HG02610 (cell line): ENCODE measurements around the gene WDR55.
"Not testable (repeated sequence)": the region's sequence is repeated elsewhere in the genome, so short reads cannot be mapped to it uniquely, and the experiment has no call there.

Source experiments
- ATAC-seq: cut with Tn5 transposase; IDR thresholded peaks from one replicate; pipeline ENCODE4 v1.9.1; 2021; ENCODE audit warnings: mild to moderate bottlenecking, moderate library complexity; ENCODE audit not compliant: unreplicated experiment

WDR55 gene

DNA sequence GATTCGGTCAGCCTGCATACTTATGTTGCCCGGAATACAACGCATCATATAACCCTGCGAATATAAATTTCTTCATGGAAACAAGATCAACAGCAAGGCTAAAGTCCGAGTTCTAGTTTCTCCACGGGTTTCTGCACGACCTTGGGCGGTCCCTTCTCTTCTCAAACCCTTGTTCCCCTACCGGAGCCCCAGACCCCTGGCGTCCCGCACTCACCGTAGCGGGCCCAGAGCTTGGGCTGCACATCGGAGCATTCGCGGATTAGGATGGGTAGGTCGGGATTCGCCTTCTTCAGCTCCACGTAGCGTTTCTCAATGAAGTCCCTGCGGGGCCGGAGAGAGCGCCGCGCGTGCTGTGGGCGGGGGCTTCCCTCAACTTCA, 17.7 kb upstream of the WDR55 start:
- peak; percentile 38 for ATAC-seq

DNA sequence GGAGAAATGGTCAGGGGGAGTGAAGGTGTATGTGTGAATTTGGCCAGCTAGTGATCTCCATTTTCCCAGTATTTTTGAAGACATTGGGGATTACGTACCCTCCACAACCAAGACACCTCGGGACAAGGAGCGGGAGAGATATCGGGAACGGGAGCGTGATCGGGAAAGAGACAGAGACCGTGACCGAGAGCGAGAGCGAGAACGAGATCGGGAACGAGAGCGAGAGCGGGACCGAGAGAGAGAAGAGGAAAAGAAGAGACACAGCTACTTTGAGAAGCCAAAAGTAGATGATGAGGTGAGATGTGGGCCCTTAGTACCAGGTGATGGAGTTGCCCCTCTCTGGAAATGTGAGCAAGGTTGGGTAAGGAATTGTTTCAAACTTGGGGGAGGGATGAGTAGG, 5.8 kb upstream of the WDR55 start:
- no peak for ATAC-seq

DNA sequence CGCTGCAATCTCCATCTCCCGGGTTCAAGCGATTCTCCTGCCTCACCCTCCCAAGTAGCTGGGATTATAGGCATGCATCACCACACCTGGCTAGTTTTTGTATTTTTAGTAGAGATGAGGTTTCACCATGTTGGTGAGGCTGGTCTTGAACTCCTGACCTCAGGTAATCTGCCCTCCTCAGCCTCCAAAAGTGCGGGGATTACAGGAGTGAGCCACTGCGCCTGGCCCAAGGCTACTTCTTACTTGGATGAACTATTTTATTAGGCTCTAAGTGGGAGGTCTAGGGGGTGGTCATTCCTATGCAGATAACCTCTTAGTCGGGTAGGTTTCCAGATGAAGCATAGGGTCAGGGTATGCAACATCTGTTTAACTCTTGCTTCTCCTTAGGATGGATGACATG, 4.3 kb upstream of the WDR55 start:
- not testable (repeated sequence) for ATAC-seq

DNA sequence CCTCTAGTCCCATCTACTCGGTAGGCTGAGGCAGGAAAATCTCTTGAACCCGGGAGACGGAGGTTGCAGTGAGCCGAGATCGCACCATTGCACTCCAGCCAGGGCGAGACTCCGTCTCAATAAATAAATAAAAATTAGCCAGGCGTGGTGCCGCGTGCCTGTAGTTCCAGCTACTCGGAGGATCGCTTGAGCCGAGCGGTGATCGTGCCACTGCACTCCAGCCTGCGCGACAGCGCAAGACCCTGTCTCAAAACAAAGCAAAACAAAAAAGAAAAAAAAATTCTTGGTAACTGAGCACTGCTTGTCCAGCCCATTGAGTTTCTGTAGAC, 710 bp upstream of the WDR55 start:
- ATAC-seq = no peak

DNA sequence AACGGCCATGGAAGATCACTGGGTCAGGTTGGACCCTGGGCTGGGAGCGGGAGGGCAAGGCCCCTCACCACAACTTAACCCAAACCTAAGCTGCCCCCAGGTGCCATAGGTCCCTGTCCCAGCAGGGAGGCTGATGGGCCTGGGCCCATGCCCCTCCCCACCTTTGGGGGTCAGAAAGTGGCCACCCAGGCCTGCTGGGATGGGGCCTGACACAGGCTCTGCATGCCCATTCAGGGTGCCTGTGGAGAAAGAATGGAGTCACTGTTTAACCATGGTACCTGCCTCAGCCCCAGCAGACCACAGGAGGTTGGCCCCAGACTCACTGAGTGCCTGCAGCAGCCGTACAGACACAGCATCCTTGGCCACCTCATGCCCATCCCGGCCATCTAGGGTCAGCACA, 6.3 kb downstream of the WDR55 start:
- not testable (repeated sequence) for ATAC-seq

DNA sequence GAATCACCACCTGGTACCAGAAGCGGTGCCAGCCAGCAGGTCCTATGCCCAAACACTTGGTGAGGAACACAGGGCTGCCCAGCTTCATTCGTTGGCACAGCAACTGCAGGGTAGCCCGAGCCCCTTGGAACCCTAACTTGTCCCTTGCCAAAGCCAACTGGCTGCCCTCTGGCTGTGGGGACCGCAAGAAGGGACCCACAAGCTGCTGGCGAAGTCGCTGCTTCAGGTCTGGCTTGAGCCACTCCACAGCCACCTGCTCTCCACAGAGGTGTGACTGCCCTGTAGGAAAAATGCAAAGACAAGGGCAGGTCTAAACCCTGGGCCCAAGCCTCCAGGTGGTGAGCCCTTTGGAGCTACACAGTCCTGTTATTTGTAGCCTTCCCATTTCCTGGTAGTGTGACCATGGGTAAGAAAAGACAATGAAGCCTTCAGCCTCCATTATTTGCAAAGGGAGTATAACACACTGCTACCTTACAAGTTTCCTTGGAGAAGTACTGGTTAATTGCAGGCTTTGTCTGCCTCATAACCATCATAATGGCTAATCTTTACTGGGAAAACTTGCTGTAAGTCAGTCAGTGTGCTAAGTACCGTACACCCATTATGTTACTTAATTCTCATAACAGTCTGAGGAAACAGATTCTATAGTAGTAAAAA, 6.9 kb downstream of the WDR55 start:
- ATAC-seq = no peak

DNA sequence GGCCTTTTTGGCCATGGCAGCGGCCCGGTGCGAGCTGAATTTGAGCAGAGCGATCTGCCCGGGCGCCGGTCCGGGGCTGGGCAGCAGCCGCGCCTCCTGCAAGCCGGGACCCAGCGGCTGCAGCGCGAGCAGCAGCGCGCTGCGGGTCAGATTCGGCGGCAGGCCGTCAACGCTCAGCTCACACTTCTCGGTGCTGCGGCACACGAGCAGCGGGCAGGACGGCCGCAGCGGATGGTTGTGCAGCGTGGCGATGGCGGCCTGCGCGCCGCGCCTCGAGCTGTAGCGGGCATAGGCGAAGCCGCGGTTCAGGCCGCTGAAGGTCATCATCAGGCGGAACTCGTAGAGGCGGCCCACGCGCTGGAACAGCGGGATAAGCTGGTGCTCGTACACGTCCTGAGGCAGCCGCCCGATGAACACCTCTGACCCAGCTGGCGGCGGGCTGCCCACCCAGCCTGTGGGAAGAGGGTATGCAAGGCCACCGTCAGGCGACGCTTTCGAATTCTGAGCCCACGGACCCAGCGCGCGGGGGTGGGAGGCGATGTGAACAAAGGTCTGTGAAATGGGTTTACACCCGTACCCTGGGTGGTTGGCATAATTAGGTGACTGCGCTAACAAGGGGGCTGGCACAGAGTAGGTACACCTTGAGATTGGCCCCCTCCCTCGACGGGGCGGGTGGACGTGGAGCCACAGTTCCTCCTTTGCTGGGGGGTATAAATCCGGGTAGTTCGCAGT, 7.9 kb downstream of the WDR55 start:
- ATAC-seq = no peak

DNA sequence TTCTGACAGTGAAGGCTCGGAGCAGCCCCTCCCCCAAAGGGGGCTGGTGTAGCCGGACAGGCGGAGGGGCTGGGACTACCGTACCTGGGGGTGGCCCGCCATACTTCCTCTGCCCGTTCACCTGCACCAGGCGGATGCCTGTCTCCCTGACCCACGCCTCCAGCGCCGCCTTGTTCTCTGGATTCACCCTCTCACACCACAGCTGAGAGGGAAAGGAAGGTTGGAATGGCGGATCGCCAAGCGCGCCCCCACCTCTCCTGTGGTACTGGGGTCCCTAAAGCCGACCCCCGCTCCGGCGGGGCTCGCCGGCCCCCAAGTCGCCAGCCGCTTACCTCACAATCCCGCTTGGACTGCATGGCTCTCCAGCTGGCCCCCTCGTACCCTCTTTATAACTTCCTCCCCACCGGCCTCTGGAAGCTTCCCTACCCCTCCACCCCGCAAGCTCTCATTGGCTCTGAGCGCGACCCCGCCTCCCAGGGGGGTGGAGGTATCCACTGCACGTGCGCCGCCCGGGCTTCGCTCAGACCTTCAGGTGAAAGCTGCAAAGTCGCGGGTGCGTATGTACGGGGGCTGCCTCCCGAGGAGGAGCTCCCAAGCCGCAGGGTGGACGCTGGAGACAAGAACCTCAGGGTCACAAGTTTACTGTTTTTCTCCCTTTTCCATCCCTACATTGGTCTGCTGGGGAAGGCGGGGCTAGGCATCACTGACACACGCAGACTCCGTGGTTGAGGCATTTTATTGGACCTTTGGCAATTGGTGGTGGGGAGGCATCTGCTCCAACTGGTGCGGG, 8.7 kb downstream of the WDR55 start, which contains the start of gene DND1:
TSS of gene DND1 (minus strand) at position 390 of the 790 bp plus-strand sequence. CDS start at position 356, 34 bp downstream.
- no peak for ATAC-seq

DNA sequence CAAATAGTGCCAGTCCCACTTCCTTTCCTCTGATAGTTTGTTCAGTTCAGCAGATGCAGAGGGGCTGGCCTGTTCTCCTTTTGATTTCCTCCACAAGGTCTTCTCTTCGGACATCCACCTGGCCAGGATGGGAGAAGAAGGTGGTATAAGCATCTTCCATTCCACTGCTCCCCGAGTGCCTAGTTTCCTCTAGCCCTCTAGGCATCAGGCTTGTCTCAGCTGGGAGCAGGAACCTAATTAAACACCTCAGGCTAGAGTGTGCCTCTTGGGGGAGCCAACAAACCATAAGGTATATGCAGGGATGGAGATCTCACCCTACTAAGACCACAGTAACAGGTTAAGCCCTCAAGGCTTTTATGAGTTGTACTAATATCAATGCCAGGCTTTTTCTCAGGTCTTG, 9.5 kb downstream of the WDR55 start:
- ATAC-seq = no peak

DNA sequence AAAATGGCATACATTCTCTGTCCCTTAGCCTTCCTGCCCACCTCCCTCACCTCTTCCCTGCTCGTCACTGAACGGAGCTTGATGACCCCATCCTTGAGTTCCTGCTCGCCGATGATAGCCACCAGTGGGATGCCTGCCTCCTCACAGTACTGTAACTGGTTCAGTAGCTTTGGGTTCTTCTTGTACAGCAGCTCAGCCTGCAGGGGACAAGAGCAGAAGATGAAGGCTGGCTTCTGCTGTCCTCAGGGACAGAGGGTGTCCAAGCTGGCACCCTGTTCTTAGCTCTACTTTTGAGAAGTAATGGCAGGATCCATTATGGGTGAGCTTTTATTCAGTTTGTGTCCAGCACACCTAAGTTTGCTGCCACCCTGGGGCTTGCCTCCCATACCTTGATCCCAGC, 9.9 kb downstream of the WDR55 start:
- no peak for ATAC-seq

DNA sequence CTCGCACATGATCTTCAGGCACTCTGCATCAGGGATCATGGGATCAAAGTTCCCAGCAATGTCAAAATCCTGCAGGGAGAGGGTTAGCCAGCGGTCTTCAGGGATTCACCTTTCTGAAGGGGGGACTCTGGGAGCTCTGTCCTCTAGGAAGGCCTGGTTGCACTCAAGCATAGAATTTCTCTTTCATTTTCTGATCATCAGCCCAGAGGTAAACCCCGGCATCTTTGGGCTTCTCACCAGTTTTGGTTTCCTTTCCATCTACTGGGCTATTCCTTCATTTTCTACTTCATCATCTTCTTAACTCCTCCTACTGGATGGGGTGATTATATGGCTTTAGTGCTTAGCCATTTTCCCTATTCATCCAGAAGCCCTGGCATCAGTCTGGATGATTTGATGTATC, 13.2 kb downstream of the WDR55 start:
- ATAC-seq = peak; percentile 80

DNA sequence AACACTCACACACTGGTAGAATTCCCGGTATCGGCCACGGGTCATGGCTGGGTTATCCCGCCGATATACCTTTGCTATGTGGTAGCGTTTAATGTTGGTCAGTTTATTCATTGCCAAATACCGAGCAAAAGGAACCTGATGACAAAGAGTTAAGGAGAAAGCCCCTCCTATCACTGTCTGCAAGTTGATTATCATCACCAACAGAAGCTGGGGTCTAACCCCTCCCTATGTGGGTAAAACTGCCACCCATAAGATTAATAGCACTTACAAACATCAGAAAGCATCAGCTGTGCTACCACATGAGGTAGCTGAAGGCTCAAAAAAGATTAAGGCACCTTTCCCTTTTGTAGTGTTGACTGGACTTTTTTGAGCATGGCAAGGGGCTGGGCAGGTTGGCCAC, 14.3 kb downstream of the WDR55 start:
- no peak for ATAC-seq

DNA sequence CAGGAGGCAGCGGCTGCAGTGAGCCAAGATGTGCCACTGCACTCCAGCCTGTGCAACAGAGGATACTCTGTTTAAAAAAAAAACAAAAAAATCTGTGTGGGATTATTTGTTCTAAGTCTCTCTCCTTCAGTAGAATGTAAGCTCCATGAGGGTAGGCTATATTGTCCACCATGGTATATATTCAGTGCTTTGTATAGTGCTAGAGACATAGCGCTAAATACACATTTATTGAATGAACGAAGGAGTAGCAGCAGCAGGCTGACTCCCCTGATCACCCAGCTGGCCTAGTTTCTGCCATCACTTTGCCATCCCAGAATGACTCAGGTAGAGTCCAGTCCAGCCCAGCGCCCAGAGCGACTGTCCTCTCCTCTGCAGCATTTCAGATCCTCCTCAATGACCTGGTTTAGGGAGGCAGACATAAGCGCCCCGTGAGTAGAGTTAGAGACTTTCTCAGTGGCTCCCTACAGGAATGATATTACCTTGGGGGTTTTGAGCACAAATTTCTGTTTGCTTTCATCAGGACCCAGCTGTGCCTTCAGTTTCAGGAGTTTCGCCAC, 25.8 kb downstream of the WDR55 start:
- ATAC-seq = peak; percentile 1

DNA sequence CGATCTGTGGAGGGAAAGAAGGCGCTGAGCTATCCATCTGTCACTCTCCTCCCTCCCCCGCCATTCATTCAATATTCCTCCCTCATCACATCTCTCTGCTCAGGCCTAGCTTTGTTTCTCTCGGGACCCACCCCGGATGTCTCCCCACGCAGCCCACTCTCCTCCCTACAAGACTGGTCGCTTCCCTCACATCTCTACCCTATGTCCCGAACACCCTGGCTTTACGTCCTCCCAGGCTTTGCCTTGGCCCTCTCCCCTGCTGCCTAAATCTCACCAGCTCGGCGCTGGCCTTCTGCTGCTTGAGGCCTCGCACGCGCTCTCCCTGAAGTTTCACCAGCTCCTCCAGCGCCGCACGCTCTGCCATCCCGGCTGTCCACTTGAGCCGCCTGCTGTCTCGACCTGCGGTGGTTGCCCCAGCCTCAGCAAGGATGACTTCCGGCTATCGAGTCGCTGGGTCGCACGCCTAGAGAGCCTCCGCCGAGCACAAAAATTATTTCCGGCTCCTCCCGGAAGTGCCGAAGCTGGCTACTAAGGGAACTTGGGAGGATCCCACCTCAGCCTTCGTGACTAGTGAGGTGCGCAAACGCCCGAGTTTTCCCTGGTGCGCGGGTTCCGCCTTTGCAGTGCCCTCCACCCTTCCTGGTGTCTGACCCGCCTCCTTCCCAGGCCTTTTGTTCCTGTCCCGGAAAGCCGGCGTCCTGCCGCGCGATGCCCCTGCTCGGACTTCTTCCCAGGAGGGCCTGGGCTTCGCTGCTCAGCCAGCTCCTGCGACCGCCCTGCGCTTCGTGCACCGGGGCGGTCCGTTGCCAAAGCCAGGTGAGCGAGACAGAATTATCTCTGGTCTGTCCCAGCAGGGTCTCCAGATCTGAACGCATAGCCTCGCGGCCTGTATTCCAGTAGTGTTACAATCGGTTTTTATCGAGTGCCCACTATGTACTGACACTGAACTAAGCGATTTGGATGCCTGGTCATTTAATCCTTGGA, 26.5 kb downstream of the WDR55 start, which contains the start of the genes HARS1 and HARS2:
TSS of gene HARS1 (minus strand) at position 430 of the 984 bp plus-strand sequence. CDS start at position 364, 66 bp downstream.
TSS of gene HARS2 (plus strand) at position 515 of the 984 bp plus-strand sequence. CDS start at position 709, 194 bp downstream.
- ATAC-seq = peak; percentile 97

DNA sequence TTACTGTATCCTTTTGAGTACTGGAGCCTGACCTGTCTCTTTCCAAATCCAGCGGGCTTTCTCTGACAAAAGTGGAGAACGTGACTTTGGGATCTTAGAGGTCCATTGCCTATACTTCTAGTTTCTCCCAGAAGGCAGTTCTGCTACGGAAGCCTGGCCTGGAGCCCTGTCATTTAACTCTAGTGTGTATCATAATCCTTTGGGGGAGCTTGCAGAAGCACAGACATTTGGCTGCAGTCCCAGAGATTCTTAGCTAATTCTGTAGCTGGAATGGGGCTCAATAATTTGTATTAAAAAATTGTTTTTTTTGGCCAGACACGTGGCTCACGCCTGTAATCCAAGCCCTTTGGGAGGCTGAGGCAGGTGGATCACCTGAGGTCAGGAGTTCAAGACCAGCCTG, 29.6 kb downstream of the WDR55 start:
- no peak for ATAC-seq

DNA sequence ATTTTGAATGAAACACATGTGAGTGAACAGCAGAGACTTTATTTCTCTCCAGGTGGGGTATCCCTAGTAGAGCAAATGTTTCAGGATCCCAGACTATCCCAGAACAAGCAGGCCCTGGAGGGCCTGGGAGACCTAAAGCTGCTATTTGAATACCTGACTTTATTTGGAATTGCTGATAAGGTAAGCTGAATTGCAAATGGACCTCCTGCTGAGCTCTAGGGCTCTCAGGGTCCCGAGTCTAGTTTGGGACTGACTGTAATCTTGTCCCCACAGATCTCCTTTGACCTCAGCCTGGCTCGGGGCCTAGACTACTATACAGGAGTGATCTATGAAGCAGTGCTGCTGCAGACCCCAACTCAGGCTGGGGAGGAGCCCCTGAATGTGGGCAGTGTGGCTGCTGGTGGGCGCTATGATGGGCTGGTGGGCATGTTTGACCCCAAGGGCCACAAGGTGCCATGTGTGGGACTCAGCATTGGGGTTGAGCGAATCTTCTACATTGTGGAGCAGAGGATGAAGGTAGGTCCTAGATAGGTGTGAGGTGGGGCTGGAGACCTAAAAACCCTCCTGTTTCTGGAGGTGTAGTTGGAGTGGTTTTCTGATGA, 32.3 kb downstream of the WDR55 start:
- no peak for ATAC-seq

DNA sequence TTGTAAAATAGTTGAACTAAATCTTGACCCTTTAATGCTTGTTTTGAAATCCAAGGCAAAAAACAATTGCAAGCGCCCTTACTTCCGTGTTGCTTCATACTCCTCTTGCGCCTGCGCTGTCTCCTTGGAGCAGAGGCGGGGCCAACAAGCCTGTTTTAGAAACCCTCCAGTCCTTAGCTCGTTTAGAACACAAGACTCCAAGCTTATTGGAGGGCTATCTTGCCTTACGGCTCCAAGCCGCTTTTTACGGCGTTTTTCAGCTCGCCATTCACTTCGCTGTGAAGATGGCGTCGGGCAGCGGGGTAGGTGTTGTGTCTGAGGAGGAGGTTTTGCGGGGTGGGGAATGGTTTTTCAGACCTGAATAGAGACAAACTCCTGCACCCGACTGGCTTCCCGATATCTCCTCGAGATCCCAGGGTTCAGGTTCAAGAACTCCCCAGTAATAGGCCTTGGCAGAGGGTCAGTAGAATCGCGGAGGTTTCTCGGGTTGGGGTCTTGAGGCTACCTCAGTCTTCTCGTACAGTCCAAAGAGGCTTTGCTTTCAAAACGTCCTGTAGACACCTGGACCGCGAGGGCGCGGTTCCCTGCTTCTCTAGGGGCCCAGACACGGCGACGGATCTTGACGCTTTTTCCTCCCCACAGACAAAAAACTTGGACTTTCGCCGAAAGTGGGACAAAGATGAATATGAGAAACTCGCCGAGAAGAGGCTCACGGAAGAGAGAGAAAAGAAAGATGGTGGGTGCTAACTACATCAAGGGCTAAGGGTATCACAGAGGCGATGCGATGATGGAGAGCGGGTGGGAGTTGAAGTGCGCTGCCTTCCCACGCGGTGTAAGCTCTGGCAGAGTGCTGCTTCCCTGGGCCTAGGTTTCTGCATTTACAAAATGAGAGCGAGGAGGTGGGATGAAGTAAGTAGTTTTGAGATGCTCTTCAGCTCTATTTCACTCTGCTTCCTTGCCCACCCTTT, 35.8 kb downstream of the WDR55 start, which contains the start of gene ZMAT2:
TSS of gene ZMAT2 (plus strand) at position 271 of the 968 bp plus-strand sequence. CDS start at position 285, 14 bp downstream.
- peak; percentile 97 for ATAC-seq

DNA sequence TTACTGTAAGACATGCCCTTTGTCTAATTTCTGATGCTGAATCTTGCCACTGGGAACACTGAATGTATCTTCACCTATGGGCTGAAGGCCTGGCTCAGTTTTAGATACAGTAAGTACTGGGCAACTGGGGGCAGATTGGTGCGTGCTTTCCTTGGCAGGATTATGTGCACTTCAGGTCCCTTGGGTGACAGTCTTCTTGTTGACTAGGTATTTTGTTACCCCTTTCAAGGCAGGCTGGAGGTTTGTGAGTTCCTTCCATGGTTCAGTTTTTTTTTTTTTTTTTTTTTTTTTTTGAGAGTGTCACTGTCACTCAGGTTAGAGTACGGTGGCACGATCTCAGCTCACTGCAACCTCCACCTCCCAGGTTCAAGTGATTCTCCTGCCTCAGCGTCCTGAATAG, 43.1 kb downstream of the WDR55 start:
- ATAC-seq = no peak
